Astrocyte of the hippocampus (primary cell): Measurements from ENCODE around the gene SERTAD3.
"Not testable (repeated sequence)": the region's sequence is repeated elsewhere in the genome, so short reads cannot be mapped to it uniquely, and the experiment has no call there.

Experiments
- DNase-seq: peaks from one replicate; pipeline ENCODE4 v3.0.0; 2011; ENCODE audit warnings: low read depth, low spot score

SERTAD3 gene

GRCh38 chr19:40444000-40444824, at the start of gene SERTAD3:
Gene SERTAD3, minus strand, starts transcription at chr19:40444335. Its CDS starts 2,255 bp downstream, at chr19:40442080.
- peak; percentile 99 for DNase-seq

- DNase-seq = no peak
Measured at GRCh38 chr19:40493778-40494177, 49.6 kb upstream of the SERTAD3 start.

GRCh38 chr19:40492274-40492673, 48.1 kb upstream of the SERTAD3 start:
- no peak for DNase-seq

- DNase-seq = no peak
Measured at GRCh38 chr19:40489882-40490230, 45.7 kb upstream of the SERTAD3 start.

GRCh38 chr19:40486017-40486416, 41.9 kb upstream of the SERTAD3 start:
- no peak for DNase-seq

- DNase-seq = not testable (repeated sequence)
Measured at GRCh38 chr19:40475878-40476644, 31.9 kb upstream of the SERTAD3 start.

GRCh38 chr19:40474737-40475136, 30.6 kb upstream of the SERTAD3 start:
- no peak for DNase-seq

- no peak for DNase-seq
Measured at GRCh38 chr19:40472516-40472915, 28.4 kb upstream of the SERTAD3 start.

GRCh38 chr19:40471111-40471510, 27.0 kb upstream of the SERTAD3 start:
- DNase-seq = no peak

- no peak for DNase-seq
Measured at GRCh38 chr19:40469011-40469410, 24.9 kb upstream of the SERTAD3 start.

- DNase-seq = peak; percentile 28
Measured at GRCh38 chr19:40466985-40467734, 23.0 kb upstream of the SERTAD3 start, which contains the start of gene SPTBN4. Gene SPTBN4, plus strand, starts transcription at chr19:40467001. Its CDS starts 5,621 bp downstream, at chr19:40472622.

- peak; percentile 25 for DNase-seq
Measured at GRCh38 chr19:40466219-40466984, 22.3 kb upstream of the SERTAD3 start.

- DNase-seq = peak; percentile 100
Measured at GRCh38 chr19:40465557-40466218, 21.6 kb upstream of the SERTAD3 start, which contains the start of gene BLVRB. Gene BLVRB, minus strand, starts transcription at chr19:40465745. Its CDS starts 57 bp downstream, at chr19:40465688.

GRCh38 chr19:40465025-40465556, 21.0 kb upstream of the SERTAD3 start:
- DNase-seq = peak; percentile 73

- peak; percentile 93 for DNase-seq
Measured at GRCh38 chr19:40464059-40465024, 20.2 kb upstream of the SERTAD3 start.

- DNase-seq = peak; percentile 16
Measured at GRCh38 chr19:40463587-40464037, 19.5 kb upstream of the SERTAD3 start.

GRCh38 chr19:40461669-40462221, 17.6 kb upstream of the SERTAD3 start:
- DNase-seq = no peak

GRCh38 chr19:40460185-40460584, 16.1 kb upstream of the SERTAD3 start:
- DNase-seq = no peak

GRCh38 chr19:40458597-40458974, 14.5 kb upstream of the SERTAD3 start:
- DNase-seq = no peak
